Eye (tissue), 1 donor: ENCODE data around the gene SART3.
"Not testable (repeated sequence)": the region's sequence is repeated elsewhere in the genome, so short reads cannot be mapped to it uniquely, and the experiment has no call there.

ENCODE experiments used
- DNase-seq: peaks from one replicate; pipeline ENCODE4 v3.0.0-alpha.2; 2015

Gene SART3

DNA sequence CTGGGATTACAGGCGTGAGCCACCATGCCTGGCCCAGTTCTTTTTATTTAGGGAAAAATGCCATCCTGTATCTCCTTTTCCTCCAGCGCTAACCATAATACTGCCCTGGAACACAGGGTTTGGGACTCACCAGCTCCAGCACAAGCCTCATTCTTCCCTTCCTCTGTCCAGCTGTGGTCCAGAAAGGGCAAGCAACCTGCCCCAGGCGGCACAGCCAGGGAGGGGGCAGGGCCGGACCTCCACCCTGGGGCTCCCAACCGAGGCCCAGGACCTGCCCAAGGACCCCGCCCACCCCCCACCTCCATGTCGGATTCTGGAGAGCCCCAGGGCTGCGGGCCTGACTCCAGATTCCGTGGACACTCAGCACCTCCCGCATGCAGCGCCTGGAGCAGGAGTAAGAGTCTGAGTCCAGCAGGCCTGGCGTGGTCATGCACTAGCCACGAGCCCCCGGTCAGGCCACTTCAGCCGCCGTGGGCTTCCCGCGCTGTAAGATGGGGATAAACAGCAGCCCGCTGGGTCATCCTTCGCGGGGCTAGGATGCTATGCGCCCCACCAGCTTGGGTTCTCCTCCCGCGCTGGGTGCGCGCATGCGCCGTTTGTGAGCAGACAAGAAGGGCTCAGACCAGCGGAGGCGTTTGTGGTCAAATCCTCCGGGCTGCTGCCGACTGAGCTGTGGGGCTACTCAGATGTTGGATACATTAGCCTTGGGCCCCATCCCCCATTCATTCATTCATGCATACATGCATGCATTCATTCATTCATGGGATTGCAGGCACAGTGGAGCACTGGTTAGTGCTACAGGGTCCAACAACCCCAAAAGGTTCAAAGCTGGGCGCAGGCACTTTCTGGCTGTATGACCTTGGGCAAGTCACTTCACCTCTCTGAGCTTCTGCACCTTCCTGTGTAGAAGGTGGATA is 20.6 kb upstream of the SART3 start:
- DNase-seq, result no peak

DNA sequence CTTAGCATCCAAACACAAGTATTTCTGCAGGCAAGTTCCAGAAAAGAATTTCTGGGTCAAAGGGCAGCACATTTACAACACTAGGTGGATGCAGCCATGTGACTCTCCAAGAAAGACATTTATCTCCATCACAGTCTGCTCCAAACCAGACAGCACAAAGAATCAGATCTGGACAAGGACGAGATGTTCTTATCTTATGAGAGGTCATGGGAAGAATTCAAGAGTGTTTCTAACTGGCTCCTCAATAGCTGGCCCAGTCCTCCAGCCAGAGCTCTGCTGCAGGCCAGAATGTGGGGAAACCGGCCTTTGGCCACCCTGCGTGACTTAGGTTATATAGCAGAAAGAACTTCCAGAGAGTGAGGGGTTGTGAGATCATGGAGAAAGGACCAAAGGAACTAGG is 19.6 kb upstream of the SART3 start:
- DNase-seq, result no peak

DNA sequence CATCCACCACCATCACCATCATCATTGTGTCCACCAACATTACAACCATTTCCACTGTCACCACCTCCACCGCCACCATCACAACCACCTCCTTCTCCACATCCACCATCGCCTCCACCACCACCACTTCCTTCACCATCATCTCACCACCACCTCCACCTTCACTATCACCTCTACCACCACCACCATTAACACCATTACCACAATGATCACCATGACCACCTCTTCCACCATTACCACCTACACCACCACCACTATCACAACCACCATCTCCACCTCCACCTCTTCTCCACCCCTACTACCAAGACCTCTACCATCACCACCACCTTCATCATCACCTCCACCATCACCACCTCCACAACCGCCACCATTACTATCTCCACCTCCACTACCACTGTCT is 17.8 kb upstream of the SART3 start:
- DNase-seq, result no peak

DNA sequence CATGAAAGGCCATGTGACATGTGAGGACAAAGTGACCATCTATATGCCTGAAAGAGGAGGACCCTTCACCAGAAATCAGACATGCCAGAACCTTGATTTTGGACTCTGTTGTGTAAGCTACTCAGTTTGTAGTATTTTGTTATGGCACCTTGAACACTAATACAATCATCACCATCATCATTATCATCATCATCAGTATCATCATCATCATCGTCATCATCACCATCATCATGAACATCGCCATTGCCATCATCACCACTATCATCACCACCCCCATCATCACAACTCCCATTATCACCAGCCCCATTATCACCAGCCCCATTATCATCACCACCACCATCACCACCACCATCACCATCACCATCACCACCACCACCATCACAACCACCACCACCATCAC is 17.3 kb upstream of the SART3 start:
- DNase-seq, result no peak

DNA sequence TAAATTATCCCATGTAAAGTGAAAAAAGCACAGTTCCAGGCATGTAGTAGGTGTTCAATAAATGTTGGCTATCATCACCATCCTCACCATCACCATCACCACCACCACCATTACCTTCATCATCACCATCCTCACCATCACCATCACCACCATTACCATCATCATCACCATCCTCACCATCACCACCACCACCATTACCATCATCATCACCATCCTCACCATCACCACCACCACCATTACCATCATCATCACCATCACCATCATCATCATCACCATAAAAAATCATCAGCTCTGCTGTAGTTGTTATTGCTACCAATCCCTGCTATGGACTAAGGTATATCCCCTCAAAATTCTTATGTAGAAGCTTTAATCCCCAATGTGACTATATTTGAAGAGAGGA is 16.5 kb upstream of the SART3 start:
- DNase-seq, result no peak

DNA sequence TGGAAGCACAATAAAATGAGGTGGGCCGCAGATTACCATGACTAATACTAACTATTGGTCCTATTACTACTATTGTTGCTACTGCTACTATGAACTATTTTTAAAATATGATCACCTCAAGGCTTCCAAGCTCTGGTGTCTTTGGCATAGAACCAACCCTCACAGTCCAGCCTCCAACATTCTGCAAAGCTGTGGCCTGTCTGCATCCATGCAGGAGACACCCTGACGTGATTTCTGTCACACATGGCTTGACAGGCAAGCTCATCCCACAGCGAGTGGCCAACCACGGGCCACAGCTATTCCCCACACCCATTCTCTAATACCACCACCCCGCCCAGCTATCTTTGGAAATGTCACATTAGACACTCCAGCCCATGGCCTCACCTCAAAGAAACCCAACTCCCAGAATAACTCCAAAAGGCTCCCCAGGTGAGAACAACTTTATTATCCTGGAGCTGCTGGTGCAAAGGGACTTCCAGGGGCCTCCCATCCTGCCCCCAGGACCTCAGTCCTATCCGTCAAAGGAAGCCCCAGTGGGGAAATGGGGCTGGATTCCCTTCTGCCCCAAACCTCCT is 15.8 kb upstream of the SART3 start:
- DNase-seq, result no peak

DNA sequence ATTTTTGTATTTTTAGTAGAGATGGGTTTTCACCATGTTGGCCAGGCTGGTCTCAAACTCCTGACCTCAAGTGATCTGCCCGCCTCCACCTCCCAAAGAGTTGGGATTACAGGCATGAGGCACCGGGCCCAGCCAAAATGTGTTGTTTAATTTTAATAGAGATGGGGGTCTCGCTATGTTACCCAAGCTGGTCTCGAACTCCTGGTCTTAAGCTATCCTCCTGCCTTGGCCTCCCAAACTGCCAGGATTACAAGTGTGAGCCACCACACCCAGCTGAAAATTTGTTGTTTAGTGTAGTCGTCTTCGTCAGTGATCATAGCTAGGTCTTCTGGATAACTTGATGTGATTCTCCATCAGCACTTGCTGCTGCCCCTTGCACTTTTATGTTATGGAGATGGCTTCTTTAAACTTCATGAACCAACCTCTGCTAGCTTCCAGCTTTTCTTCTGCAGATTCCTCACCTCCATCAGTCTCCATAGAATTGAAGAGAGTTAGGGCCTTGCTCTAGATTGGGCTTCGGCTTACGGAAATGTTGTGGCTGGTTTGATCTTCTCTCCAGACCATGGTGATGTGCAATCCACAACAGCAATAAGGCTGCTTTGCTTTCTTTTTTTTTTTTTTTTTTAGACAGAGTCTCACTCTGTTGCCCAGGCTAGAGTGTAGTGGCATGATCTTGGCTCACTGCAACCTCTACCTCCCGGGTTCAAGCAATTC is 14.4 kb upstream of the SART3 start:
- no peak for DNase-seq

DNA sequence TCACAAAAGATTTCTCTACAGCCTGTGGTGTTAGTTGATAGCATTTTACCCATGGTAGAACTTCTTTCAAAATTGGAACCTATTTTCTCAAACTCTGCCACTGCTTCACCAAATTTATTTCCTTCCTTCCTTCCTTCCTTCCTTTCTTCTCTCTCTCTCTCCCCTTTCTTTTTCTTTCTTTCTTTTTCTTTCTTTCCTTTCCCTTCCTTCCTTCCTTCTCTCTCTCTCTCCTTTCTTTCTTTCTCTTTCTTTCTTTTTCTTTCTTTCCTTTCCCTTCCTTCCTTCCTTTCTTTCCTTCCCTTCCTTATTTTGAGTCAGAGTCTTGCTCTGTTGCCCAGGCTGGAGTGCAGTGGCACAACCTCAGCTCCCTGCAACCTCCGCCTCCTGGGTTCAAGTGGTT is 13.3 kb upstream of the SART3 start:
- not testable (repeated sequence) for DNase-seq

DNA sequence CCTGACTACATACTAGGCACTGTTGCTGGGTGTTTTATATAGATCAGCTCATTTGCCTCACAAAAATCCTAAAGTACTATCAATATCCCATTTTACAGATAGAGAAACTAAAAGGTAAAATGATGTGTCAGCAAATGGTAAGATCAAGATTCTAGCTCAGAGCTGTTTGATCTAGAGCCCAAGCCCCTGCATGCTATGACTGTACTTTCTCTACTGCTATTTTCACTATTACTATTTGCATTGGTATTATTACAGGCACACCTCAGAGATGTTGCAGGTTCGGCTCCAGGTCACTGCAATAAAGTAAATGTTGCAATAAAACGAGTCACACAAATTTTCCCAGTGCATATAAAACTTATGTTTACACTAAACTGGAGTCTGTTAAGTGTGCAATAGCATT is 12.3 kb upstream of the SART3 start:
- no peak for DNase-seq

DNA sequence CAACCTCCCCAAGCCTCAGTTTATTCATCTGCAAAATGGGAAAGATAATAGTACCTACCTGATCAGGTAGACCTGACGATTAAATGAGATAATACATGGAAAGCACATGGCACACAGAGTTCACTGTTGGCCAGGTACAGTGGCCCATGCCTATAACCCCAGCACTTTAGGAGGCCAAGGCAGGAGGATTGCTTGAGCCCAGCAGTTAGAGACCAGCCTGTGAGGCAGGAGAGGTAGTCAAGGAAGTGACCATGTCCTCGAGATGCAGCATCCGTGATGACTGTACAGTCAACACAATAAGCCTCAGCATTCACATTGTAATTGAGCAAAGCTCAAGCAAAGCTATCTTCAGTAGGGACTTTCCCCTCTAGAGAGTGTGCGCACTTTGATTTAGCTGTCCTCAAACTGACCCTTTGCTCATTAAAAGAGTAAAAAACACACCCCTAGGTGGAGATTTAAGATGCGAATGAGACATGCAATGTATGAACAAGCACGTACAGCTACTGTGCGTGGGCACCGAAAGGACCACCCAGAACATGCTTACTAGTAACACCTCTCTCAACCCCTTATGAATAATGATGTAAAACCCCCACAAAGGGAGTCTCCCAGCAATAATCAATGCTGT is 11.3 kb upstream of the SART3 start:
- DNase-seq, result no peak

DNA sequence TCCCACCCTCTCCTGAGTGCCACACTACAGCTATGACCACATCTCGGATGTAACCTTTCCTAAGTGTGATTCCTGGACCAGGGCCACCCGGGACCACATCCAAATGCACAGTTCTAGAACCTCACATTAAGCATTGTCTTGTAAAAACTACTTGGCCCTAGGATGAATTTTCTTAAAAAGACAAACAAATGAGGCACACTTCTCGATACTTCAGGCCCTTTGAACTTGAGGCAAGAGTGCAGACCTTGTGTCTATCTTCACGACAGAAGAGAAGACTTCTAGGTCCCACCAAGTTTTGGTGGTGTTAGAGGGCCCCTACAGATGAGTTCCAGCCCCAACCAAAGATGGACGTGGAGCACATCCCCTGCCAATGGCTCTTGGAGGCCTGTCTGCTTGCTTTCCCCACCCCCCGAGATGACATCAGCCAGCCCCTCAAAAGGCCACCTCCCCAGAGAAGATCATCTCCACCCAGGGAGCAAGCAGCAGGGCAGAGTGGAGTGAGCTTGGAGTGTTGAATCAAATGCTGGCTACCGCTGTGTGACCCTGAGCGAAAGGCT is 10.7 kb upstream of the SART3 start:
- no peak for DNase-seq

DNA sequence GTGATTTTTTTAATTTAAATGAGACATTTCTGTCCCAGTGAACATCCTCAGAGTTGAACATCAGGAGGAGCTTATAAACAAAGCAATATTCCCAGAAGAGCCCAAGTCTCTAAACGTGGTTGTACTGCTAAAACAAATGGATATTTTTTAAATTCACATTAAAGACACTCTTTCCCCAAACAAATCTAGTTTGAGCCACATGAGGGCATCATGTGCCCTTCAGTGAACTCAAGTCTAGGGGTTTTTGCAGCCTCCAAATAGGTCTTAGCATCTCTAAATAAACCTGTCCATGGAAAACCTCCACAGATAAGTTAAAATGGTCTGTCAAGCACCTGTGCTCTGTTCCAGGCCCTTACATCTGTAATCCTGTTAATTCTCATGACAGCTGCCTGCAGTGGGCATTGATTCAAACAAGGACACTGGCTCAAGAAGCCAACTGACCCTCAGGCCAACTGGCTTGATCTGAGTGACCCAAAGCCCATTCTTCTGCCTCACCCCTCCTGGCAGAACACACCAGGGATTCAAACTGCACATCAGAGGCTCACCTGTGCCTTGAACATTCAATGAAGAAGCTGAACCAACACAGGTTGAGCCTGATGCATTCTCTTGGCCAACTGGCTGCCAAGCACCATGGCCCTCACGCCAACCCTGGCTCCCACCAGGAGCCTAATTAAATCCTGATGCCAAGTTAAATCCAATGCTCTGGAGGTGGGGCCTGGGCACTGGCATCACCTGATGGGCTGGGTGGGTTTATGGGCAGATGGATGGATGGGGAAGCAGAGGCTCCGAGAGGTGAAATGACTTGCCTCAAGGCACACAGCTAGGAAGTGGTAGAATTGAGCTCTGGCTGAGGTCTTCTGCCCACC is 10.0 kb upstream of the SART3 start:
- DNase-seq, result peak; percentile 40

DNA sequence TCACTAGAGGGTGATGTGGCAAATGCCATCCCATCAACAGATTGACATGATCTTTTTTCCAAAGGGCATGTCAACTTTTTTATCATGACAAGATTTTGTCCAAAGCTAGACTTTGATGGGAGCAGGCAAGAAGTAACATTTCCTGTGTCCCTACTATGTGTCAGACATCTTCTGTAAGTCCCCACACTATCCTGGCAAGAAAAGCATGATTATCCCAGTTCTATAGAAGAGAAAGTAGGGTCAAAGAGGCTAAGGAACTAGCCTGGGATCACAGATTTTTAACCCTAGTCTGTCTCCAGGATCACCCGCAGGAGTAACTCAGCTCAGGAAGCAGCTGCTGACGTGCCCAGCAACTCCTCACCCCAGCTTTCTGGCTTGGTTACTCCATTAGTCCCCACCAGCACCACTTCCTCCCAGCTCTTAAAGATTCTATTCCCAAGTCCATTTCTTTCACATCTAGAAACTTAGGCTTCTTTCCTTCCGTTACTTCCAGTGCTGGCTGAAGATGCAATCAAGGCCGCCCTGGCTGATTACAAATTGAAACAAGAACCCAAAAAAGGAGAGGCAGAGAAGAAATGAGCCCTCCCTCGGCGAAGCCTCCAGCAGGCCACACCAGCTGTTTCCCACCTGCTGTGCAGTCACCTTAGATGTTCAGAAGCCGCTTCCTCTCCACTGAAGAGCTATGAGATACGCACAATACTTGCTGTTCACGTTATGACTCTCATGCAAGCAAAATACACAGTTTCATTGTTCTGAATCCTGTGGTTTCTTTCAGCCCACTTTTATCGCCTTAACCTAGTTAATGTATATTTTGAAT is 7.6 kb upstream of the SART3 start:
- DNase-seq, result no peak

DNA sequence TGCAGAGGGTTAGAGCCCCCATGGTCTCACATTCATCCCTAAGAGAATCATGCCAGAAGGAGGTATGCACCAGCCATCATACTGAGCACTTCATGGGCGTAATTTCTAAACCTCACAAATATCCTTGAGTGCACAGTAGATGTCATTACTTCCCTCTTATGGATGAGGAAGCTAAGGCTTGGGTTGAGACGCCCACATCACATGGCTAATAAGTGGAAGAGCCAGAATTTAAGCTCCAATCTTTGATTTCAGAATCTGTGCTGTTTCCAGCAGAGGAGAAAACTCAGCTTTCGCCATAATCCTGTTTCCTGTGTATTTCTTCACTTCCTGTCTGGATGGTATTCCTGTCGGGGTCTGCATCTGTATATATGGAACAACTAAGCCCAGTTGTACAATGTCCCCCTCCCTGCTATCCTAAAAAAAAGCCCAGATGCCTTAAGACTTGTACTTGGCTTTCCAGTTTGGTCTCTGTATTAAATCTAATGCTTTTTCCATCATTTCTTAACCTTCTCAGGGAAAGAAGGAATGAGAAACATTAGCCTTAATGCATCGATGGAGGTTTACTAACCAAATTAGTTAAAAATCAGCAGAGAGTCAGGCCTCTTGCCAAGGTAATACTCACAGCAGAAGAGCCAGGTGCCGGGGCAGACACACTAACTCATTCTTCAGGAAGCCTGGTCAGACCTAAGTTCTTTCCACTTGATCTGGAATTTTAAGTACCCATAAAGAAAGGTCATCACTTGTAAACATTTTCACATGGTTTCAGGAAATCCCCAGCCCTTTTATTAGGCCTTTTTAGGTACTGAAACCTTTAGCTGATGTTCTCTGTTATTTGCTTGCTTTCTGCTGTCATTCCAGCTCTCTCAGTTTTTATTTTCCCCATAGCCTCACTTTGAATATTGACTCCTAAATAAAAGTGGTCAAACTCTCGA is 6.7 kb upstream of the SART3 start:
- DNase-seq, result no peak

DNA sequence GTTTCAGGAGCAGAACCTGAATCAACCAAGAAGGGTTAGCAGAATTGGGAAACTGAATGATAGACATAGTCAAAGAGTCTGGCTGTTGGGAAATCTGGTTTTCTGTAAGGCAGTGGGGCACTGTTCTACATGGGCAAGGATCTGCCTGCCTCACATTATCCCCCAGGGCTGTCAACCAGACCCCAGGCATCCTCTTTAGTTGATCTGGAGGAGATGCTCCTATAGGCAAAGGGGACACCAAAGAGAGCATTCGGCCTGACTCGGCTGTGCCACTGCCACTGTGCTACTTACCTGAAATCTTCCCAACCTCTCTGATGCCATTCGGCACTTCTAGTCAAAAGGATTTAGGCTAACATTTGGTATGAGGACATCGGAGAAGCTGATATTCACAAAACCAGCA is 5.5 kb upstream of the SART3 start:
- DNase-seq, result no peak

DNA sequence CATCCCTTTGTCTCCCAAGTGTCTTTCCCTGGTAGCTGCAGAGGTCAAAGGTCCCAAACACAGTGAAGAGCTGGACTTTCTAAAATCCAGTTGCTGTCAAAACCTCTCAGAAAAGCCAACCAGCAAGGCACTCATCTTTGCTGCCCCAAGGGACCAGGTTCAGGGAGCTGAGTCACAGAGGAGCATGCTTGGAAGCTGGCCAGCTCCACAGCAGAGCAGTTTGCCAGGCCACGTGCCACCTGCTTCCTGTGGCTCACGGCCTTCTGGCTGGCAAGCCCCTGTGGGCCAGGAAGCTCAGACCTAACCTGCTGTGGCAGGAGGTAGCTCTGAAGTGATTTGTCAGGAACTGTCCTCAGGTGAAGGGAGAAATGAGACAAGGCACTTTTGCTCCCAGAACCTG is 5.0 kb upstream of the SART3 start:
- DNase-seq, result no peak

DNA sequence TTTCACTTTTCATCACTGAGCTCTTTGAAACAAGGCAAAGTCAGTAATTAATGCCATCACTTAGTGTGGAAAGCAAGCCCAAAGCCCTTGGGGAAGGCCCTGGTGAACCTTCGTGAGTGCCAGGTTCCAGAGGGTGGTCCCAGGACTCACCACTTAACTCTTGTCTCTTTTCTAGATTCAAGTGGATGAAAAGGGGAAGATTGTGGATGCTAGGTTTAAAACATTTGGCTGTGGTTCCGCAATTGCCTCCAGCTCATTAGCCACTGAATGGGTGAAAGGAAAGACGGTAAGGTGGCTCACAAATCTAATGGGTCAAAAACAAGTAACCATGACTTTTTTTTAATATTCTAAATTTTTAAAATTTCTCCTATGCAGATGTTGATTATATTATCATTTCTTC is 4.2 kb upstream of the SART3 start:
- no peak for DNase-seq

DNA sequence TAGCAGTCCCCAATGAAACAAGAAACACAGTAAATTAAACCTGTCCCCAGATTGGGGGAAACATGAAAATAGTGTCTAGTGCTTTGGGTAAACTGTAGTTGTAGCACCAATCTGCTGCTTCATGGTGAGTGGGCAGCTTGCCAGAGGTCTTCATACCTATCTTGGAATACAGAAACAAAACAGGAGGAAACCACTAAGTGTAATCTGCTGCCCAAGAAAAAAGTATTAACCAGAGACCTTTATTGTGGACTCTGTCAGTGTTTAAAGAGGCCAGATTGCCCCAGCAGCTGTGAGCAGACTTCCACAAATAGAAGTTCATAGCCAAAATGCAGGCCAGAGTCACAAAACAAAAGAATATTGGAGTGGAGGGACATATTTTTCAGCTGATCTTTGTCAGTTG is 3.8 kb upstream of the SART3 start:
- no peak for DNase-seq

DNA sequence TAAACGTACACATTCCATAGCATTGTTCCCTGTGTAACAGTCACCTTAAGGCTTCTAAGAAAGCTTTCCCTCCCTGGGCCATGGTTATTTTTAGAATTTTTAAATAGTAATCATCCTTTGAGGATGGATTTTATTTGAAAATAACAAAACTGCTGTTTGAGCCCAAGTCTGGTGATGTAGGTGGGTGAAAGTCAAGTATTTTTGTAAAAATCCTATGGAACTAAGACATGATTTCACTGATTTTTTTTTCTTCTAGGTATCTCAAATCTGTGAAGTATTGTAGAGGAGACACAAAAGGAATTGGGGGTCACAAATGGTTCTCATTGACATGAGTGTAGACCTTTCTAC is 2.8 kb upstream of the SART3 start:
- no peak for DNase-seq

DNA sequence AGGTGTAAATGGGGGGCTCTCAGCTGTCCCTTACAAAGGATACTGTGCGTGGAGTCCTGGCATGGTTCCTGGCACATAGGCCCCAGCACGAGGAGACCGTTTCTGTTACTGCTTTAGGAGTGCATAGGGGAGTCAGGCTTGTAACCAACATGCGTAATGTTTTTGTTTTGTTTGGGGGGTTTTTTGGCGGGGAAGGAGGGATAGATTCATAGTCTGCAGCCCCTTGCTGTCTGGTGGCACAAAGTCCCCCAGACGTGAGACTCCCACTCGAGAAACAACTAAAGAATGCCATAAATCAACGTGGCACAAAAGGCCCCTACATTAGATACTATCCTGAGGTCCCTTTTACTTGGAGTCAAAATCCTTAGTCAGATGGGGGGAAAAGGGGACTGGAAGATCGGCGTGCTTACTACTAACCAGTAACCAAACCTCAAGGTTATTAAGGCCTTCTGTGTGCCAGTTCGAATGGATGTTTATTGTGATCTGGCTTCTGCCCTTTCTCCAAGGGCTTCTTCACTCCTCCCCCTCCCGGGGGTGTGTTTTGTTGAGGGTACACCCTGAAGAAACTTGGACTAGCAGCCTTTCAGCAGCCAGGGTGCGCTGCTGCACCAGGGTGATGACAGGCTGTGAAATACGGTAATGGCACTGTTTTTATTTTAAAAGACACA is 2.3 kb upstream of the SART3 start:
- DNase-seq, result peak; percentile 90
